Measurements from ENCODE around the gene TBC1D4. TPM values are rescaled to one million over a fixed set of nuclear protein-coding genes. Genes with fewer than 3 reads are reported as not detected.

Gene TBC1D4
- total RNA-seq, 6 experiments from 2014 or later = 7.7 to 18.6 (median 10.3) TPM

DNA sequence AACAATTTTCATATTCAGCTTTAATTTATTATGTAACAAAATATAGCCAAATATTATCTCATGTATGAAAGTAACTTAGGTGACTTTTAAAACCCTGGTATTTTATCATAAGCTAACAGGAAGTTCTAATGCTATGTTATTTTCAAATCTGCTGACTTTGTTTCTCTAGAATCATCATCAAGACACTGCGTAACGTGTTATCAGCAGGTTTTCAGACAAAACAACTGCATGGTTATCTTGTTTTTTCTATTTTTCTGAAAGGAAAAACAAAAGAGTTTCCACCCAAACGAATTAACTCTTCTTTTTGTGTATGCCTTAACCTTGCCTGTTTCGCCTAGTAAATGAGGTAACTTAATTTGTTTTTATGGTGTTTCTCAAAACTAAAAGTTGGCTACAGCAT is 156.3 kb downstream of the TBC1D4 start:
- no peaks in the 10 kb centered on the region for H3K27me3 ChIP-seq
- intact Hi-C loops (cut with DNase I) = no loop called here
- peak overlapping the region in 1 of 3 donors; percentile 8 for H3K27ac ChIP-seq
- no peak for ATAC-seq
- H3K4me1 ChIP-seq = peaks cover 0 to 13% (median 2%) of the 10 kb centered on the region in 4 donors
- DNase-seq = no peak
- no peaks in the 10 kb centered on the region for H3K9me3 ChIP-seq
- H3K4me3 ChIP-seq = no peak overlapping the region
- no peaks in the 10 kb centered on the region for H3K36me3 ChIP-seq
- 52% methylated on average over 4 of the region's 4 CpGs for WGBS (ENCODE audit: insufficient coverage, low coverage, low lambda C conversion rate, missing lambda C conversion rate)
- TF ChIP-seq POLR2A (IDR thresholded peaks at IDR 0.05) = no peak
- TF ChIP-seq, protein P1, sequence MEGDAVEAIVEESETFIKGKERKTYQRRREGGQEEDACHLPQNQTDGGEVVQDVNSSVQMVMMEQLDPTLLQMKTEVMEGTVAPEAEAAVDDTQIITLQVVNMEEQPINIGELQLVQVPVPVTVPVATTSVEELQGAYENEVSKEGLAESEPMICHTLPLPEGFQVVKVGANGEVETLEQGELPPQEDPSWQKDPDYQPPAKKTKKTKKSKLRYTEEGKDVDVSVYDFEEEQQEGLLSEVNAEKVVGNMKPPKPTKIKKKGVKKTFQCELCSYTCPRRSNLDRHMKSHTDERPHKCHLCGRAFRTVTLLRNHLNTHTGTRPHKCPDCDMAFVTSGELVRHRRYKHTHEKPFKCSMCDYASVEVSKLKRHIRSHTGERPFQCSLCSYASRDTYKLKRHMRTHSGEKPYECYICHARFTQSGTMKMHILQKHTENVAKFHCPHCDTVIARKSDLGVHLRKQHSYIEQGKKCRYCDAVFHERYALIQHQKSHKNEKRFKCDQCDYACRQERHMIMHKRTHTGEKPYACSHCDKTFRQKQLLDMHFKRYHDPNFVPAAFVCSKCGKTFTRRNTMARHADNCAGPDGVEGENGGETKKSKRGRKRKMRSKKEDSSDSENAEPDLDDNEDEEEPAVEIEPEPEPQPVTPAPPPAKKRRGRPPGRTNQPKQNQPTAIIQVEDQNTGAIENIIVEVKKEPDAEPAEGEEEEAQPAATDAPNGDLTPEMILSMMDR (IDR thresholded peaks at IDR 0.05) = no peak

DNA sequence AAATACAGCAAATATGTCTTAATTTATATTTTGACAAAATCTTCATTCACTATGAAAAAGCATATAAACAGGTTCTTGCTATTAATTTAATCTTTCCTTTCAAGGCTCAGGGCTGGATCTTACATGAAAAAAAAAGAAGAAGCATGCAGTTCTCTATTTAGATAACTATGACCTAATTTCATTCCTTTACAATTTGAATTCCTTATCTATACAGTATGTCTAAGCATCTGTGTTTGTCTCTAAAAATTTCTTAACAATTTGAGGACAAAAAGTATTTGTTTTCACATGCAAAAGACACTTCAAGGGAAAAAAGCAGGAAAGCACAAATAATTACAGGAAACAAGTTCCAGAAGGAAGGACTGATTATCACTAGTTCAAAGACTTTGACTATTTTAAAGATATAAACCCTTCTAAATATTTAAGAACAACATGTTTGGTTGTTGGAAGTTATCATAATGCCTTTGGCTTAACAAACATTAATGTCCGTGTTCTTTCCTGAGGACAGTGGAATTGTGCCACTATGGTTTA is 157.5 kb downstream of the TBC1D4 start:
- no peak overlapping the region for H3K4me3 ChIP-seq
- H3K36me3 ChIP-seq = no peaks in the 10 kb centered on the region
- peaks cover 0 to 2% (median under 1%) of the 10 kb centered on the region in 4 donors for H3K4me1 ChIP-seq
- no peak for DNase-seq
- no peaks in the 10 kb centered on the region for H3K9me3 ChIP-seq
- TF ChIP-seq POLR2A (IDR thresholded peaks at IDR 0.05) = no peak
- TF ChIP-seq, protein P1 (IDR thresholded peaks at IDR 0.05) = no peak
- no peaks in the 10 kb centered on the region for H3K27me3 ChIP-seq
- peak in 3 of 4 donors; percentile 29 to 62 (median 29) for ATAC-seq
- 55% methylated on average over 1 of the region's 1 CpG for WGBS (ENCODE audit: insufficient coverage, low coverage, low lambda C conversion rate, missing lambda C conversion rate)
- H3K27ac ChIP-seq = no peak overlapping the region
- intact Hi-C loops (cut with DNase I) = no loop called here

DNA sequence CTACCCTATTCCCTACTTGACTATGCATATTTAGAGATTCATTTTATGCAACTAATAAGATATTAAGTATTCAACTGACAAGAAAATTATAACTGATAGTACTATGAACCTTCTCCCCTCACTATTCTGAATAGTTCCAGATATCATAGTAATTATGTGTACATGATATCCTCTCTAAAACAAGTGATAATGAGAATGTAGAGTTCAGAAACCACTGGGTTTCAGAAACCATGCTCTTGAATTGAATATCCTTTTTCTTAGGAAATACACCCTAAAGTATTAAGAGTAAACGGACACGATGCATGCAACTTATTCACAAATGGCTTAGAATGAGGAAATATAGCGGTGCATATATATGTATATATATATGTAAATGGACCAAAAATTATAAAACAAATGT is 160.9 kb downstream of the TBC1D4 start:
- intact Hi-C loops (cut with DNase I) = no loop called here
- no peaks in the 10 kb centered on the region for H3K4me1 ChIP-seq
- no peaks in the 10 kb centered on the region for H3K36me3 ChIP-seq
- H3K27me3 ChIP-seq = no peaks in the 10 kb centered on the region
- H3K4me3 ChIP-seq = no peak overlapping the region
- no peak for TF ChIP-seq POLR2A (IDR thresholded peaks at IDR 0.05)
- TF ChIP-seq, protein P1 (IDR thresholded peaks at IDR 0.05) = no peak
- ATAC-seq (no peak), DNase-seq (no peak)
- WGBS (ENCODE audit: insufficient coverage, low coverage, low lambda C conversion rate, missing lambda C conversion rate) = 89% methylated on average over 3 of the region's 3 CpGs
- no peaks in the 10 kb centered on the region for H3K9me3 ChIP-seq
- no peak overlapping the region for H3K27ac ChIP-seq

DNA sequence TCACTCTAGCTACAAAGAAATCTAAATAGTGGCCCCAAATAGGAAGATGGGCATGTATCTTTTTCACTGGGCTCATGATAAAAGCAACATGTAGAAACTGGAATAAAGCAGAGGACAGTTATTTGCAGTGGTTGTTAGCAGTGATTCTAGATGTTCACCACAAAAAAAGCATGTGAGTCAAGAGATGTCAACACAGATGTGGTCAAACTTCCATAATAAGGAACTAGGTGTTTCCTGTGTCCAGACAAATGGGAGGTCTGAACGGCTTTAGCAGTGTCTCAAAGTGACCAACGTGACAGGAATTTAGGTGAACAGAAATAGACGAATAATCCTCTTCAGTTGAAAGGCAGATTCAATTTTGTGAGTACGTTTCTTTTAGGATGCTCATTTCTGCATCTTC is 162.7 kb downstream of the TBC1D4 start:
- peak in 1 of 4 donors; percentile 40 for ATAC-seq
- H3K4me1 ChIP-seq = no peaks in the 10 kb centered on the region
- no peak for TF ChIP-seq POLR2A (IDR thresholded peaks at IDR 0.05)
- TF ChIP-seq, protein P1 (IDR thresholded peaks at IDR 0.05) = no peak
- no peaks in the 10 kb centered on the region for H3K27me3 ChIP-seq
- H3K27ac ChIP-seq = no peak overlapping the region
- no peak for DNase-seq
- no peaks in the 10 kb centered on the region for H3K9me3 ChIP-seq
- 64% methylated on average over 4 of the region's 4 CpGs for WGBS (ENCODE audit: insufficient coverage, low coverage, low lambda C conversion rate, missing lambda C conversion rate)
- no peak overlapping the region for H3K4me3 ChIP-seq
- H3K36me3 ChIP-seq = no peaks in the 10 kb centered on the region
- intact Hi-C loops (cut with DNase I) = no loop called here

Measured in right lobe of liver (tissue), 6 donors.